HT-29 (cell line): ENCODE results near the gene ZNF8. TPM values are rescaled to one million over a fixed set of nuclear protein-coding genes. Genes with fewer than 3 reads are reported as not detected.
A peak's percentile ranks its signal among the peaks of the same experiment; 100 is the strongest.
"Not testable (repeated sequence)": the region's sequence is repeated elsewhere in the genome, so short reads cannot be mapped to it uniquely, and the experiment has no call there.

Experiments used
- DNase-seq: peaks from one replicate; pipeline ENCODE4 v3.0.0-alpha.2; 2015; ENCODE audit warnings: low spot score
- total RNA-seq: library from RNA; depleted of rRNA; stranded (reverse); fragments of >200 nt; shearing (Covaris generic); gene quantifications from 2 replicates; pipeline ENCODE4 v1.2.3, GENCODE V29; 2014; rRNA removed

The ZNF8 gene
- 6.4 and 8.5 TPM in 2 replicates for total RNA-seq

GRCh38 chr19:58278541-58279041 lies at the start of gene ZNF8:
TSS of gene ZNF8 (plus strand) at chr19:58278955. CDS start at chr19:58279082, 127 bp downstream.
- peak; percentile 100 for DNase-seq

GRCh38 chr19:58229255-58229639 lies 49.5 kb upstream of the ZNF8 start:
- DNase-seq, result peak; percentile 48

- no peak for DNase-seq
These were observed 41.4 kb upstream of the ZNF8 start for GRCh38 chr19:58237324-58237723.

- DNase-seq, result no peak
These were observed 35.4 kb upstream of the ZNF8 start for GRCh38 chr19:58243351-58243750.

GRCh38 chr19:58248886-58249285 lies 29.9 kb upstream of the ZNF8 start:
- no peak for DNase-seq

- no peak for DNase-seq
These were observed 26.6 kb upstream of the ZNF8 start for GRCh38 chr19:58252102-58252685.

GRCh38 chr19:58258259-58258658 lies 20.5 kb upstream of the ZNF8 start:
- DNase-seq, result not testable (repeated sequence)

GRCh38 chr19:58261600-58261967 lies 17.2 kb upstream of the ZNF8 start:
- DNase-seq, result no peak

GRCh38 chr19:58261968-58262921 lies 16.5 kb upstream of the ZNF8 start:
- peak; percentile 35 for DNase-seq

- DNase-seq, result no peak
These were observed 15.8 kb upstream of the ZNF8 start for GRCh38 chr19:58262922-58263296.

GRCh38 chr19:58265100-58265499 lies 13.7 kb upstream of the ZNF8 start:
- DNase-seq, result no peak

GRCh38 chr19:58268344-58268743 lies 10.4 kb upstream of the ZNF8 start:
- DNase-seq, result no peak

- no peak for DNase-seq
These were observed 4.0 kb upstream of the ZNF8 start for GRCh38 chr19:58274771-58275201.

GRCh38 chr19:58275564-58275963 lies 3.2 kb upstream of the ZNF8 start:
- no peak for DNase-seq

GRCh38 chr19:58277197-58277596 lies 1.6 kb upstream of the ZNF8 start:
- no peak for DNase-seq

- DNase-seq, result no peak
These were observed 811 bp upstream of the ZNF8 start for GRCh38 chr19:58277748-58278540.

GRCh38 chr19:58279042-58279924 lies 528 bp downstream of the ZNF8 start:
- DNase-seq, result peak; percentile 52

- DNase-seq, result no peak
These were observed 1.2 kb downstream of the ZNF8 start for GRCh38 chr19:58279925-58280316.

- DNase-seq, result no peak
These were observed 5.4 kb downstream of the ZNF8 start for GRCh38 chr19:58284199-58284598.

- DNase-seq, result no peak
These were observed 13.2 kb downstream of the ZNF8 start for GRCh38 chr19:58291943-58292342.
